NT2/D1 (cell line): ENCODE data around the gene HERPUD1.
A peak's percentile ranks its signal among the peaks of the same experiment; 100 is the strongest.

Source experiments
- DNase-seq: peaks from one replicate; pipeline ENCODE4 v3.0.0-alpha.2; 2011; ENCODE audit warnings: low read depth, low spot score
- H3K27me3 ChIP-seq: 2 replicates; pipeline ENCODE4 v1.6.0; 2011; ENCODE audit warnings: mild to moderate bottlenecking; ENCODE audit not compliant: insufficient read length, insufficient read depth
- H3K36me3 ChIP-seq: 2 replicates; pipeline ENCODE4 v1.6.1; 2011; ENCODE audit warnings: mild to moderate bottlenecking, low read length, mixed read lengths; ENCODE audit not compliant: insufficient read depth, insufficient read length
- H3K4me1 ChIP-seq: 2 replicates; pipeline ENCODE4 v1.5.1; 2011; ENCODE audit not compliant: insufficient read depth, insufficient read length
- H3K4me3 ChIP-seq: 2 replicates; pipeline ENCODE4 v1.5.1; 2011; ENCODE audit warnings: low read depth; ENCODE audit not compliant: insufficient read length
- H3K9ac ChIP-seq: 2 replicates; pipeline ENCODE4 v1.6.0; 2011; ENCODE audit warnings: low read depth; ENCODE audit not compliant: insufficient read length
- H3K9me3 ChIP-seq: 2 replicates; pipeline ENCODE4 v1.5.1; 2011; ENCODE audit warnings: mild to moderate bottlenecking, low read length; ENCODE audit not compliant: insufficient read depth
- SUZ12 ChIP-seq: IDR thresholded peaks from 2 replicates; pipeline ENCODE4 v1.6.1; 2011; ENCODE audit not compliant: insufficient read length, insufficient read depth; ENCODE audit errors: extremely low read depth
- YY1 ChIP-seq: IDR thresholded peaks from 2 replicates; pipeline ENCODE4 v1.6.1; 2011; ENCODE audit not compliant: insufficient read length, insufficient read depth
- ZNF274 ChIP-seq: IDR thresholded peaks from 2 replicates; pipeline ENCODE4 v1.6.1; 2011; ENCODE audit warnings: mild to moderate bottlenecking, low read depth, low read length

Gene HERPUD1

DNA sequence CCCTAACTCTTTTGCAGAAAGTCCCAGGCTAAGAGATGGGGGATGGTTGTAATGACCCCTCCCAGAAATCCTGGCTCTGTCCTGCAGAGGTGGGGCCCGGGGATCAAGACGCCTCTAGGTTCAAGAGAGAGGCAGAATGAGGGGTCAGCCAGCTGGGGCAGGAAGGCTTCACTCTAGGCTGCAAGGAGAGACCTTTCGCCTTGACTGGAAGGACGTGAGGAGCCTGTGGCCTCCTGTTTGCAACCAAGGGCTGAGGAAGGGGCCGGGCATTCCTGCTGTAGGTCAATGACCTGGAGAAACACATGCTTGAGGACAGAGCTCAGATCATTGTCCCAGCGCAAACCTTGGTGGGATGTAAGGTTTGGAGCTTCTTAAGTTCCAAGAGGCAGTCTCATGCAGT is 21.1 kb downstream of the HERPUD1 start:
- TF ChIP-seq SUZ12 (no peak), YY1 (no peak), ZNF274 (no peak)
- Histone ChIP-seq H3K4me1 (no peaks in the 10 kb centered on the region), H3K4me3 (no peak overlapping the region), H3K9me3 (peaks cover 26% of the 10 kb centered on the region), H3K9ac (no peak overlapping the region), H3K36me3 (no peaks in the 10 kb centered on the region), H3K27me3 (no peaks in the 10 kb centered on the region)
- no peak for DNase-seq

DNA sequence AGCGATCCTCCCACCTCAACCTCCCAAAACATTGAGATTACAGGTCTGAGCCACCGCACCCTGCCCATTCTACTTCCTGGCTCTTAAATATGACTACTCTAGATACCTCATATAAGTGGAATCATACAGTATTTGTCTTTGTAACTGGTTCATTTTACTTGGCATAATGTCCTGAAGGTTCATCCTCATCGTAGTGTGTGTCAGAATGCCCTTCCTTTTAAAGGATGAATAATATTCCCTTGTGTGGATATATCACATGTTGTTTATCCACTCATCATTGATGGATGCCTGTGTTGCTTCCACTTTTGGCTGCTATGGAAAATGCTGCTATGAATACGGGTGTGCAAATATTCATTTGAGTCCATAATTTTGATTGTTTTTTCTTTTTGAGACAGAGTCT is 24.1 kb downstream of the HERPUD1 start:
- H3K4me1 ChIP-seq, result no peaks in the 10 kb centered on the region
- peaks cover 26% of the 10 kb centered on the region for H3K9me3 ChIP-seq
- TF ChIP-seq YY1 (no peak), ZNF274 (no peak), SUZ12 (no peak)
- H3K36me3 ChIP-seq, result no peaks in the 10 kb centered on the region
- no peak overlapping the region for H3K4me3 ChIP-seq
- no peaks in the 10 kb centered on the region for H3K27me3 ChIP-seq
- no peak for DNase-seq
- no peak overlapping the region for H3K9ac ChIP-seq

DNA sequence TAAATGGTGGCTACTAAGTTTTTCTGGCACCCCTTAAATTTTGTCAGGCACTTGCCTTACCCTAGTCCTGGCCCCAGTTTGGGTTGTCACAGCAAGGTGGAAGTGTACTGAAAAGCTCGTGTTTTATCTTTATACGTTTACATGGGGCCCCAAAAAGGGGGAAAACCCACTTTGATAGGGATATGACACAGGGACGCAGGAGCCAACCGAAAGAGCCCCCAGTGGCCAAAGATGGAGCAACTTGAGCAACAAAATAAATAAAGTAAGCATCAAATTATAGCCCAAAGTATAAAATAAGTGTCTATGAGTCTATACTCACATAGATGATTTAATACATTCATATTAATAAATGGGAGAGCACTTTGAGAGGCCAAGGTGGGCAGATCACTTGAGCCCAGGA is 24.8 kb downstream of the HERPUD1 start:
- no peak for DNase-seq
- Histone ChIP-seq H3K4me3 (no peak overlapping the region), H3K9me3 (peaks cover 26% of the 10 kb centered on the region), H3K36me3 (no peaks in the 10 kb centered on the region), H3K4me1 (no peaks in the 10 kb centered on the region), H3K9ac (no peak overlapping the region), H3K27me3 (no peaks in the 10 kb centered on the region)
- TF ChIP-seq YY1 (no peak), ZNF274 (no peak), SUZ12 (no peak)

DNA sequence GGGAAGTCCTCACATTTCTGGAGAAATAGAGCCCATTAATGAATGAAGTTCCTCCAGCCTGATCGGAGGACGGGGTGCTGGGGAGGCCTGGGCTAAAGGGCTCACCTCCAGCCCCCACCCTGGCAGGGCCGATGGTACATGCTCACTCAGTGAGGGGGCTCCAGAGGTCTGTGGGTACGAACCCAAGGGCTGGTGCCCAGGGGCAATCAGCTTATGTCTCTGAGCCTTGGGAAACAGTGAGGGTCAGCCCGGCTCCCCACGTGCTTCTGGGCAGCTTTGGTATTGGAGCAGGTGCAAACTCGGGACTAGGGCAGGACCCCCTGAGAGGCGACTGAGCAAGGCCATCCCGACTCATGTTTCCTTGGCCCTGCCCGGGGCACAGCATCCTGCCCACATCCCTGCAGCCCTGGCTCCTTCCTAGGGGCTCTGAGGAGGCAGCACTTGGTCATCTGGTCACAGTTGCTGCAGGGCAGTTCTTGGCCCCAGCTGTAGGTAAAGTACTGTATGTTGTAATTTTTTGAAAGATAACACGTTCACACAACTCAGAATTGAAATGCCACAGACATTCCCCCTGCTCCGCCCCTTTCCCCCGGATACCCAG is 28.8 kb downstream of the HERPUD1 start:
- DNase-seq, result no peak
- H3K9ac ChIP-seq, result no peak overlapping the region
- no peak overlapping the region for H3K4me3 ChIP-seq
- H3K4me1 ChIP-seq, result peaks cover 3% of the 10 kb centered on the region
- TF ChIP-seq YY1, result no peak
- no peak for TF ChIP-seq SUZ12
- TF ChIP-seq ZNF274, result no peak
- no peaks in the 10 kb centered on the region for H3K36me3 ChIP-seq
- peaks cover 10% of the 10 kb centered on the region; the same call in 1 of the 2 replicates for H3K9me3 ChIP-seq
- no peaks in the 10 kb centered on the region for H3K27me3 ChIP-seq

DNA sequence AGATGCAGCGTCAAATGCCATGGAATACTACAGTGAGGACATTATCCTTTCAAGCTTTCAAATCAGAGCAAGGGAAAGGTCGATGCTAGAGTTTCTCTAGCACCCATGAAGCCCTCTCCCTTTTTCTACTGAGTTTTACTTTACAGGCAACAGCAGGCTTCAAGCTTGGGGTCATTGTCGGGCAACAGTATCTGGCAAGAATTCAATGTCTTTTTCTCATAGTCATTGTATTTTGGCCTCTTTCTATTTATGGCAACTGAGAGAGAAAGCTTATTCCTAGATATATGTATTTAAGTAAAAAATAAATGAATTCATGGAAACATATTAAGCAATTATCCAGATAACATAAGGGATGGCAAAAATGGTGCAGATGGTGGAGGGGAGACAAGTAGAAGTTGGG is 29.4 kb downstream of the HERPUD1 start:
- no peaks in the 10 kb centered on the region for H3K27me3 ChIP-seq
- no peak overlapping the region for H3K4me3 ChIP-seq
- peaks cover 3% of the 10 kb centered on the region for H3K4me1 ChIP-seq
- DNase-seq, result no peak
- 0 out of 2 replicates have a peak, but pooled peaks cover 4% of the 10 kb centered on the region for H3K9me3 ChIP-seq
- TF ChIP-seq YY1, result no peak
- TF ChIP-seq ZNF274, result no peak
- TF ChIP-seq SUZ12, result no peak
- no peaks in the 10 kb centered on the region for H3K36me3 ChIP-seq
- no peak overlapping the region for H3K9ac ChIP-seq

DNA sequence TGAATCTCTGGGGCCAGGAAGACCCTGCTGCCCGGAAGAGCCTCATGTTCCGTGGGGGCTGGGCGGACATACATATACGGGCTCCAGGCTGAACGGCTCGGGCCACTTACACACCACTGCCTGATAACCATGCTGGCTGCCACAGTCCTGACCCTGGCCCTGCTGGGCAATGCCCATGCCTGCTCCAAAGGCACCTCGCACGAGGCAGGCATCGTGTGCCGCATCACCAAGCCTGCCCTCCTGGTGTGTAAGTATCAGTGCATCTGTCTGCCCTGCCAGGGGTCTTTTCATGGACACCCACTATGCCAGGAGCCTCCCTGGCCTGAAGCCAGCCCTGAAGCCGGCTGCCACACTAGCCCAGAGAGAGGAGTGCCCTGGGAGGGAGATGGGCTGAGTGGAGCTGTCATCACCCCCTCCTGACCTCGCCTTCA is 29.9 kb downstream of the HERPUD1 start, which contains the start of gene CETP:
CETP (plus strand) TSS at position 100 of the 431 bp plus-strand sequence; CDS start at position 130, 30 bp downstream.
- Histone ChIP-seq H3K4me1 (peaks cover 3% of the 10 kb centered on the region), H3K9me3 (no peaks in the 10 kb centered on the region), H3K27me3 (no peaks in the 10 kb centered on the region), H3K36me3 (no peaks in the 10 kb centered on the region), H3K9ac (no peak within 1 kb of the TSS), H3K4me3 (no peak within 1 kb of the TSS)
- DNase-seq, result no peak
- TF ChIP-seq ZNF274 (no peak), YY1 (no peak), SUZ12 (no peak)

DNA sequence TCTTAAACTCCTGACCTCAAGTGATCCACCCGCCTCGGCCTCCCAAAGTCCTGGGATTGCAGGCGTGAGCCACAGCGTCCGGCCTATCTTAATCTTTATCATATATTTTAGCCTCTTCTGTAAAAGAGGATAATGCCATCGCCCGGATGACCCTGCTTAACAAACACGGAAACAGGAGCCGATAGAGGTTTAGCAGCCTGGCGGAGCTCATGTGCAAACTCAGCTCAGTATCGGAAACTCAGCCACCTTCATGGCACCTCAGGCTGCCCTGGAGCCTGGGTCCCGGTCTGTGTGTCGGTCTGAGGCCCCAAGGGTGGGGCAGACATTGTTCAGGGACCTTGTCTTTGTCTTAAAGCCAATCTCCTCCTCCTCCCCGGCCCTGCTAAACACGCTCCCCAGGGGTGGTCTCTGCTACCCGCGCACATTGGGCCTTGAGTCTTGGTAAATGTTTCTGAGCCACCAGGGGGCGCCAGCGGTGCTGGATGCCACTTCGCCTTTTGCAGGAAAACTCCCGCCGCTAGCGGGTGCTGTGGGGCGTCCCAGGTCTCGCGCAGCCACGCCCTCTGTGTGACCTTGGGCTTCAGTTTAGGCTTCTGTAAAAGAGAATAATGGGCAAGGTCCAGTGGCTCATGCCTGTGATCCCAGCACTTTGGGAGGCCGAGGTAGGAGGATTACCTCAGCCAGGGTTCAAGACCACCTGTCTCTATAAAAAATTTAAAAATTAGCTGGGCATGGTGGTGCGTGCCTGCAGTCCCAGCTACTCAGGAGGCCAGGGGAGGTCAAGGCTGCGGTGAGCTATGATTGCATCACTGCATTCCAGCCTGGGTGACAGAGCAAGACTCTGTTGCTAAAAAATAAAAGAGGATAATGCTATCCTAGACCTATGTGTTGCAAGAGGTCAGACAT is 32.6 kb downstream of the HERPUD1 start:
- peak; percentile 92 for DNase-seq
- Histone ChIP-seq H3K9ac (no peak overlapping the region), H3K27me3 (no peaks in the 10 kb centered on the region), H3K4me3 (no peak overlapping the region), H3K9me3 (no peaks in the 10 kb centered on the region), H3K4me1 (peaks cover 3% of the 10 kb centered on the region), H3K36me3 (no peaks in the 10 kb centered on the region)
- no peak for TF ChIP-seq ZNF274
- TF ChIP-seq YY1, result no peak
- TF ChIP-seq SUZ12, result no peak
